HG03521 (cell line): ENCODE data around the gene UBAC1.
"Not testable (repeated sequence)": the region's sequence is repeated elsewhere in the genome, so short reads cannot be mapped to it uniquely, and the experiment has no call there.

Experiments
- ATAC-seq: cut with Tn5 transposase; IDR thresholded peaks from one replicate; pipeline ENCODE4 v1.9.1; 2021; ENCODE audit warnings: mild to moderate bottlenecking, moderate library complexity; ENCODE audit not compliant: unreplicated experiment

The UBAC1 gene

GRCh38 chr9:135978642-135979546 is 17.7 kb upstream of the UBAC1 start:
- ATAC-seq, result no peak

GRCh38 chr9:135976944-135977343 is 15.8 kb upstream of the UBAC1 start:
- no peak for ATAC-seq

DNA sequence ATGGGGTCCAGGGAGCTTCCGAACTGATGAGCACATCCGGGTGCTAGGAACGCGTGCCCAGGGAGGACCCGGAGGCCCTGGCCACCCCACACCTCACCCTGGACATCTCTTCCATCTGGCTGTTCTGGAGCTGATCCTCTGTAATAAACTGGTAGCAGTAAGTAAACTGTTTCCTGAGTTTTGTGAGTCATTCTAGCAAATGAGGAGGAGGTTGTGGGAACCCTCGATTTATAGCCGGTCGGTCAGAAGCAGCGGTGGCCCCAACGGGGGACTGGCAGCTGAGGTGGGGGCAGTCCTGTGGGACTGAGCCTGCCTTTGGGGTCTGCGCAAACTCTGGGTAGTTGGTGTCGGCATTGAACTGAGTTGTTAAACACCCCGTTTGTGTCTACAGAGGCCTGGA is 15.4 kb upstream of the UBAC1 start:
- no peak for ATAC-seq

DNA sequence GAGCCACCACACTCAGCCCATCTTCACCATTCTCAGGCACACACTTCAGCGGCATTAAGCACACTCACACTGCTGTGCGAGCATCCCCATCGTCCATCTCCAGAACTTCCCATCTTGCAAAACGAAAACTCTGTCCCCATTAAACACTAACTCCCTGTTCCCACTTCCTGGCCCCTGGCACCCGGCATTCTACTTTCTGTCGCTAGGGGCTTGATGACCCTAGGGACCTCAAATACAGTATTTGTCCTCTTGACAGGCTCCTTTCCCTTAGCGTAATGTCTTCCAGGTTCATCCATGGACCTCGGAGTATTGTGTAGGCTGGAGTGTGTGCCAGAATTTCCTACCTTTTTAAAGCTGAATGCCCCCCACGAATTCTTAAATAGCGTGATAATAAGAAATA is 14.7 kb upstream of the UBAC1 start:
- no peak for ATAC-seq

GRCh38 chr9:135974220-135974573 is 13.0 kb upstream of the UBAC1 start:
- no peak for ATAC-seq

DNA sequence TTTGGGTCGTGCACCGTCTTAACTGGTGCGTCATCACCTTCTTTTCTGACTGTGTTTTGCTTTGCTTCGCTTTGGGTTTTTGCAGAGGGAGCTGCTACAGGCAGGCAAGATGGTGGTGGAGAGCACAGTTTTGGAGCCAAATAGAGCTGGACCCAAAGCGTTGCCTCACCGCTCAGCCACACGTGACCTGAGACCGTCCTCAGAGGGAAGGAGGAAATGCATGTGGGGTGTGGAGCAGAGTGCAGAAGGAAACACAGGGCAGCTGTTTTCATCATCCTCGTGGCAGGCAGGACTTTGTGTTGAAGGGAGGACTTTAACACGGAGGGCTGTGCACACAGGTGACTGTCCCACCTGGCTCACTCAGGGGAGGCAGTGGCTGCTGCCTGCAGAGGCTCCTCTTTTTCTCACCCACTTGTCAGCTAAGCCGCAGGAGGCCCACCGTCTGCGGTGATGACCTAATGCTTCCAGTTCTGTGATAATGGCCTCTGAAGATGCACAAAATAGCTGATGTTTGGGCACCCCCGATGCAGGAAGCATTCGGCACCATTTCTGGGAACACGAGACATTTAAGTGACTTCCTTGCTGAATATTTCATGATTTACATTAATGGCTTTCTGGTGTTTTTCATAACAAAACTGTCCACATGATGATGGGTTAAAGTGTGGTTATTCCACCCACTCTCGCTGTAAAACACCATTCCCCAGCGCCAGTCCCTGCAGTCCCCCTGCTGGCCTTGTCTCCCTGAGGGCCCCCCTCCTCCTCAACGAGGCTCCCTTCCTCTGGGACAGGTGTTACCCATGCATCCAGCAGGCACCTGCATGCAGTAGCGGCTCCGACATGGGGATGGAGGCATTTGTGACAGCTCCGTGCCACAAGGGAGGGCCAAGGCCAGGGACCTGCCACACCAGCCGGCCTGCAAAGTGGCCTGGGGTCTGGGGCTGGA is 12.4 kb upstream of the UBAC1 start:
- ATAC-seq, result no peak

DNA sequence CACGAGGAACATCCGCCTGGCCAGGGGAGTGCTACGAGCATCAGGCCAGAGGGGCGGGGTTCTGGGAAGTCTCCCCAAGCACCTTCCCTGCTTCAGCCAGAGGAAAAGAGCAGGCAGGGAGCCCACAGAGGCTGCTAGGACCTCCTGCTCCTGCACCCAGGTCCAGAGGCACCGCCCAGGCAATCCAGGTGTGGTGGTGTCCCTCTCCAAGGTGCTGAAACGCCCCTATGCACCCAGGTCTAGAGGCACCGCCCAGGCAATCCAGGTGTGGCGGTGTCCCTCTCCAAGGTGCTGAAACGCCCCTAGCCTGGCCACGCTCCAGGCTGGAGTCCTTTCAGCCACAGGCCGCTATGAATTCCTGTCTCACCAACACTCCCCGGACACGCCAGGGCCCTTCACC is 10.7 kb upstream of the UBAC1 start:
- no peak for ATAC-seq

DNA sequence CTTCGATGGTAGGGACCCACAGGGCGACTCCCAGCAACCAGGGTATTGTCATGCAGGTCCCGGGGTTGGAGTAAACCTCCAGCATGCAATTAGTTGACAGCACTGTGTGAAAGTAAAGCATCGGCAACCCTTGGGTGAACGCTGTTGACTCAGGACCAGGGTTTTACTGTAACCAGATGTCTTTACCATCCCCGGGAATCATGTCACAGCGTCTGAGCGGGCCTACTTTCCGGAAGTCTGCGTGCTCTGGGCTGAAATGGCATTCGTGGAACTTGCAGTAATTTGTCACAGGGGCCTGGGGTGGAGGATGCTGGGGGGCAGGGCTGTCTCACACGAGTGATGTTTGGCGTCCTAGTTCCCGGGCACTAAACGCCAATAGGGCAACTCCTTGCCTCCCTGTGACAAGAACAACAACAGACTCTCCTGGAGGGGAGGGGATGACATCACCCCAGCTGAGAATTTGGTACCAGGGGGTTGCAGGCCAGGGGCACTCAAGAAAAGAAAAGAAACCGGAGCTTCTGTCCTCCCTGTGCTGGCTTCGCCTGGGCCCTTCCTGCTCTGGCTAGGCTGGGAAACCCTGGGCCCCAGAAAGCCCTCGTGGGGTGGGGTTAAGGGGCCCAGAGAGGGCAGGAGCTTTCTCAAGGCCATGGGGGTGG is 10.1 kb upstream of the UBAC1 start:
- ATAC-seq, result no peak

DNA sequence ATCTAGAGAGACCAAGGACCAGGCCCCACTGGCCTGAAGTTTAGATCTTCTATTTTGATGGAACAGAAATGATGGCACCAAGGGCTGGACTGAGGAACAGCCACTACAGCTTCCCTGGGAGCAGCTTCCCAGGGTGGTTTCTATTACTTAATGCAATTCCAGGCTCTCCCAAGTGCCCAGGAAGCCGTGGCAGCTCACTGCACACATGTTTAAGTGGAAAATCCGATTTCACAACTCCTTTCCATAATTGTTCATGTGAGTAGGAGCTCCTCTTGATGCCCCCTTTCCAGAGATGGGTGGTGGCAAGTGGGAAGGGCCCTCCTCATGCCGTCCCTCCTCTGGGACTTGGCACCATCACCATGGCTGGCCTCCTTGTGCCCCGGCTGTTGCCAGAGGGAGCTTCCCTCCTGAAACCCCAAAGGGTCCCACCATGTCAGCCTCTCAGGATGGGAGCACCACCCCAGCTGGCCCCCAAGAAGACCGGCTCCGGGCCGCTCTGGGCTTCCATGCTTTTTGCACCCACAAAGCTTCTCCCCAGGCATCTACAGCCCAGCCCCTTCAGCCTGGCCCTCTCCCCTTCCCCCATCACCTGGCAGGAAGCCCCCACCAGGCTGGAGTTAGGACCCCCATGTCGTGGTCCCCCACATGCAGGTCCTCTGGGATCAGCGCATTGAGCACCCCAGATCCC is 9.1 kb upstream of the UBAC1 start:
- ATAC-seq, result no peak

GRCh38 chr9:135969064-135969683 is 8.0 kb upstream of the UBAC1 start:
- ATAC-seq, result no peak

GRCh38 chr9:135968601-135969000 is 7.4 kb upstream of the UBAC1 start:
- ATAC-seq, result no peak

DNA sequence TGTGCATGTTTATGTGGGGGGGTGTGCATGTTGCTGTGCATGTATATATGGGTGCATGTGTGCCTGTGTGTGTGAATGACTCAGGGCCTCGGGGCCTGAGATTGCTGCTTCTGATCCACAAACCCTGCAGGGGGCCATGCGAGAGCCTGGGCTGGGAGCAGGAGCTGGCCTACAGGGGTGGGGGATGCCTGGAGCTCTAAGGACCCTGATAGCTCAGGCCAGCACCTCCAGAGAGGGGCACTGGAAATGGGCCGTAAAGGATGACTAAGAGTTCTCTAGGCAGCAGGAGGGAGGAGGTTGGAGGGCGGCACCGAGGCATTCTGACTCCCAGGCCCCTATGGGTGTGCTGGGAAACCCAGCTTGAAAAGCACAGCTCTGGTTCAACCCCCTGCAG is 6.9 kb upstream of the UBAC1 start:
- ATAC-seq, result no peak

GRCh38 chr9:135966916-135967260 is 5.7 kb upstream of the UBAC1 start:
- not testable (repeated sequence) for ATAC-seq

GRCh38 chr9:135965124-135965756 is 4.1 kb upstream of the UBAC1 start:
- no peak for ATAC-seq

DNA sequence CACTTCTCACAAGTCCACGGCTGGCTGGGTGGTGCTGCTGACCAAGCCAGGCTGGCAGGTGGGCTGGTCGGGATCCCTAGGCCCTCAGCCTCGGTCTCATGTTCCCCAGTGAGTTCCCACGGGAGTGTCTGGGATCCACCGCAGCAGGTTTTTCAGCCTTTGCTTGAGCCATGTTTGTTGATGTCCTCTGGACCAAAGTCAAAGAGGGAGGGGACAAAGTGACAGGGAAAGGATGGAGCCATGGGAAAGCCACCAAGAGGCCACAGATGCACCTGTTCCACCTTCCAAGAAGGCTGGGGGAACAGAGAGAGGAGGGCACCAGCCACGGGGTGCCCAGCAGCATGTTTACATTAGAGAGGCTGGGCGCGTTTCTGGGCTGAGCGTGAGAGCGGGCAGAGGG is 2.8 kb upstream of the UBAC1 start:
- no peak for ATAC-seq

GRCh38 chr9:135963338-135963737 is 2.2 kb upstream of the UBAC1 start:
- no peak for ATAC-seq

- no peak for ATAC-seq
Observed at GRCh38 chr9:135962696-135963307, 1.6 kb upstream of the UBAC1 start.

DNA sequence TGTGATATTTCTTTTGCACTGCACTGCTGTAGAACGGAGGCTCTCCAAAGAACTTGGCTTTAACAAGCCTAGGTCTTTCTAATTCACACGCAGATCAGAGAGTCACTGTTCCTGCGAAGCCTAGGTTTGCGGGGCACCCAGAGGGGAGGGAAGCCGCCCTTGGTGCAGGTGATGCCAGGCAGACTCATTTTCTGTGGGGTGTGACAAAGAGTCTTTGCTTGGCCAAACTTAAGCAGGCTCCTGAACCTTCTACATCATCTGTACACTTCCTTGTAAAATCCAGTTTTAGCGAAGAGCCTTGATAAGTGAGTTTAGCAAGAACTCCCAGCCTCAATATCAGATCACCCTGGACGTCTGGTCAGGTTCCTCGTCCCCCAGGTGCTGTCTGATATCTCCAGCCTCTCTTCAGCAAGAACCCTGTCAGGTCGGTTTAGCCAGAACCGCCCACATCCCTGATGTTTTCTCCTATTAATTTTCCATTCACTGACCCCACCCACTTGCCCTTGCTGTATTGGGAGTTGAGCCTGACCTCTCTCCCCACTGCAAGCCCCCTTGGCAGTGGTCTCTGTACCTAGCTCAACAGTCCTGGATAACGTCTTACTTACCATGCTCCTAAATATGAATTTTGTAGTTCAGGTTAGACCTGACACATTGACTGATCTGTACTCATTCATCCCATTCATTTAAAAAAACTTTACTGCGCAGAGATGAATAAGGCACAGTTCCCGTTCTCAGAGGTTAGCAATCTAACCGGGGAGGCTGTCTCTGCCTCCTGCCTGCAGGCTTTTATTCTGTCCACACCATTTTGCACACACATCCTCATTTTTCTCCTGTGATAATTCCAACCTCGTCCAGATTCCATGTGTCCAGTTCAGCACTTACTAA is 880 bp upstream of the UBAC1 start:
- ATAC-seq, result no peak
